ENCODE data around the gene SNX24.

DNA sequence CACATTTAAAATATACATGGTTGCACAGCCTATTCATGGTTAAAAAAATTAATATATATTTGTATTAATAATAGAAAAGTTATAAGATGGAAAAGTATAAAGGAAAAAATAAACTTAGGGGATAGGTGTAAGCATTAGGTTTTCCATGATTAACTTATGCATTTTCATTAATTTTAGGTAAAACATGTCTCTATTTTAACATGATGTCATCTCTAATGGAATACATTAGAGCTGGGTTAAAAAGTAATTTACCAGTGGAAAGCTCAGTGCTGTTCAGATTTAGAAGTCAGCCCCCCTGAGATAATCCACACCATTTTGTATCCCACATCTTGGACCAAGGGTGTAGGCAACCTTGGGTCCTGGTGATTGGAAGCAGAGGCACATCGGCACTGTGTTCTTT lies 49.7 kb downstream of the SNX24 start:
- TF ChIP-seq CTCF (IDR thresholded peaks at IDR 0.05; ENCODE audit: insufficient read depth, low read length) (no peak), SPI1 (IDR thresholded peaks at IDR 0.05; ENCODE audit: borderline replicate concordance, low read depth) (no peak)
- TF ChIP-seq, protein P1, sequence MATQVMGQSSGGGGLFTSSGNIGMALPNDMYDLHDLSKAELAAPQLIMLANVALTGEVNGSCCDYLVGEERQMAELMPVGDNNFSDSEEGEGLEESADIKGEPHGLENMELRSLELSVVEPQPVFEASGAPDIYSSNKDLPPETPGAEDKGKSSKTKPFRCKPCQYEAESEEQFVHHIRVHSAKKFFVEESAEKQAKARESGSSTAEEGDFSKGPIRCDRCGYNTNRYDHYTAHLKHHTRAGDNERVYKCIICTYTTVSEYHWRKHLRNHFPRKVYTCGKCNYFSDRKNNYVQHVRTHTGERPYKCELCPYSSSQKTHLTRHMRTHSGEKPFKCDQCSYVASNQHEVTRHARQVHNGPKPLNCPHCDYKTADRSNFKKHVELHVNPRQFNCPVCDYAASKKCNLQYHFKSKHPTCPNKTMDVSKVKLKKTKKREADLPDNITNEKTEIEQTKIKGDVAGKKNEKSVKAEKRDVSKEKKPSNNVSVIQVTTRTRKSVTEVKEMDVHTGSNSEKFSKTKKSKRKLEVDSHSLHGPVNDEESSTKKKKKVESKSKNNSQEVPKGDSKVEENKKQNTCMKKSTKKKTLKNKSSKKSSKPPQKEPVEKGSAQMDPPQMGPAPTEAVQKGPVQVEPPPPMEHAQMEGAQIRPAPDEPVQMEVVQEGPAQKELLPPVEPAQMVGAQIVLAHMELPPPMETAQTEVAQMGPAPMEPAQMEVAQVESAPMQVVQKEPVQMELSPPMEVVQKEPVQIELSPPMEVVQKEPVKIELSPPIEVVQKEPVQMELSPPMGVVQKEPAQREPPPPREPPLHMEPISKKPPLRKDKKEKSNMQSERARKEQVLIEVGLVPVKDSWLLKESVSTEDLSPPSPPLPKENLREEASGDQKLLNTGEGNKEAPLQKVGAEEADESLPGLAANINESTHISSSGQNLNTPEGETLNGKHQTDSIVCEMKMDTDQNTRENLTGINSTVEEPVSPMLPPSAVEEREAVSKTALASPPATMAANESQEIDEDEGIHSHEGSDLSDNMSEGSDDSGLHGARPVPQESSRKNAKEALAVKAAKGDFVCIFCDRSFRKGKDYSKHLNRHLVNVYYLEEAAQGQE (IDR thresholded peaks at IDR 0.05; ENCODE audit: insufficient replicate concordance, low read depth) = no peak

All from HL-60 (cell line).